IMR-90 (cell line): ENCODE measurements around the gene GPX3. TPM values are rescaled to one million over a fixed set of nuclear protein-coding genes. Genes with fewer than 3 reads are reported as not detected.

Experiments used
- ATAC-seq: fragments of 200-7000 bp; cut with Tn5 transposase; 2 replicates; pipeline ENCODE4 v1.9.1; 2020; ENCODE audit warnings: low read depth, mild to moderate bottlenecking, moderate library complexity
- BruUV-seq: library from RNA; stranded (reverse); fragments of 400-500 nt; replicated peaks from 2 replicates; lab custom pipeline; 2021; lab: Mats Ljungman, UMichigan
- CTCF ChIA-PET: fragments of 300-600 bp; formaldehyde crosslinking; extraction: SDS; loops from one replicate; lab custom pipeline; 2021; ENCODE audit warnings: antibody characterized with exemption; lab: Yijun Ruan, JAX
- POLR2A ChIA-PET: fragments of 300-600 bp; sonication (Branson Sonifier 250); formaldehyde crosslinking; loops from one replicate; lab custom pipeline; 2022; ENCODE audit warnings: antibody characterized with exemption; ENCODE audit not compliant: unreplicated experiment; lab: Charles Lee
- DNase-seq: peaks from one replicate; pipeline ENCODE4 v3.0.0; 2013
- H2AFZ ChIP-seq: replicated peaks from 2 replicates; pipeline ENCODE3; 2013; ENCODE audit warnings: low read length, mild to moderate bottlenecking; ENCODE audit not compliant: poor library complexity
- H2AK5ac ChIP-seq: 2 replicates; pipeline ENCODE4 v1.6.1; 2013; ENCODE audit warnings: low read depth, low read length, inconsistent platforms
- H2AK9ac ChIP-seq: replicated peaks from 2 replicates; pipeline ENCODE3; 2013; ENCODE audit warnings: mild to moderate bottlenecking, low read depth, low read length, moderate library complexity; ENCODE audit not compliant: poor library complexity
- H2BK120ac ChIP-seq: 2 replicates; pipeline ENCODE4 v1.6.1; 2013; ENCODE audit warnings: low read depth, low read length, inconsistent platforms
- H2BK15ac ChIP-seq: 3 replicates; pipeline ENCODE4 v1.6.1; 2013; ENCODE audit warnings: low read depth, low read length, inconsistent platforms
- H2BK20ac ChIP-seq: 2 replicates; pipeline ENCODE4 v1.6.1; 2013; ENCODE audit warnings: low read depth, mild to moderate bottlenecking, inconsistent platforms, low read length, moderate library complexity
- H2BK5ac ChIP-seq: 2 replicates; pipeline ENCODE4 v1.6.1; 2013; ENCODE audit warnings: mild to moderate bottlenecking, low read depth, low read length, inconsistent platforms; ENCODE audit not compliant: poor library complexity, severe bottlenecking
- H3K14ac ChIP-seq: replicated peaks from 2 replicates; pipeline ENCODE4 v1.6.1; 2013; ENCODE audit warnings: low read depth, low read length, inconsistent platforms
- H3K18ac ChIP-seq: 2 replicates; pipeline ENCODE4 v1.6.1; 2013; ENCODE audit warnings: low read depth, low read length, control low read depth
- H3K23ac ChIP-seq: 2 replicates; pipeline ENCODE4 v1.6.1; 2013; ENCODE audit warnings: low read depth, low read length, inconsistent platforms
- H3K27ac ChIP-seq: 2 replicates; pipeline ENCODE4 v1.5.1; 2013; ENCODE audit warnings: mild to moderate bottlenecking, control low read depth, low read length; ENCODE audit not compliant: insufficient read depth
- H3K27me3 ChIP-seq: 2 replicates; pipeline ENCODE4 v1.6.1; 2013; ENCODE audit warnings: low read length; ENCODE audit not compliant: control insufficient read depth, insufficient read depth
- H3K36me3 ChIP-seq: 2 replicates; pipeline ENCODE4 v1.6.1; 2013; ENCODE audit warnings: low read length, mixed read lengths; ENCODE audit not compliant: control insufficient read depth, insufficient read depth
- H3K4ac ChIP-seq: 2 replicates; pipeline ENCODE4 v1.6.1; 2013; ENCODE audit warnings: low read depth, low read length, inconsistent platforms
- H3K4me1 ChIP-seq: 2 replicates; pipeline ENCODE4 v1.6.1; 2013; ENCODE audit warnings: low read length, mixed read lengths; ENCODE audit not compliant: control insufficient read depth, insufficient read depth
- H3K4me2 ChIP-seq: 2 replicates; pipeline ENCODE4 v1.6.1; 2013; ENCODE audit warnings: low read depth, mild to moderate bottlenecking, control low read depth, low read length, moderate library complexity
- H3K4me3 ChIP-seq: 2 replicates; pipeline ENCODE4 v1.5.1; 2013; ENCODE audit warnings: low read depth, mild to moderate bottlenecking, control low read depth, low read length, moderate library complexity; ENCODE audit not compliant: insufficient read depth
- H3K56ac ChIP-seq: 2 replicates; pipeline ENCODE4 v1.6.1; 2013; ENCODE audit warnings: low read length, inconsistent platforms; ENCODE audit not compliant: insufficient read depth; ENCODE audit errors: extremely low read depth
- H3K79me1 ChIP-seq, 2 experiments: 2 replicates each; pipeline ENCODE4 v1.6.1; 2013; ENCODE audit warnings: low read length in 2 of 2, inconsistent platforms in 1 of 2, low read depth in 1 of 2
- H3K9ac ChIP-seq: 2 replicates; pipeline ENCODE4 v1.6.1; 2013; ENCODE audit warnings: low read depth, low read length, control low read depth
- H3K9me1 ChIP-seq: 2 replicates; pipeline ENCODE4 v1.6.1; 2013; ENCODE audit warnings: low read length, inconsistent platforms; ENCODE audit not compliant: insufficient read depth
- H3K9me3 ChIP-seq: 2 replicates; pipeline ENCODE4 v1.6.1; 2013; ENCODE audit warnings: low read length; ENCODE audit not compliant: control insufficient read depth, insufficient read depth
- H4K20me1 ChIP-seq: 2 replicates; pipeline ENCODE4 v1.6.1; 2013; ENCODE audit warnings: low read length, inconsistent platforms; ENCODE audit not compliant: insufficient read depth
- H4K5ac ChIP-seq: 2 replicates; pipeline ENCODE4 v1.6.1; 2013; ENCODE audit warnings: mild to moderate bottlenecking, low read depth, low read length, control low read depth
- H4K8ac ChIP-seq, 2 experiments: 2 replicates each; pipeline ENCODE4 v1.6.1; 2013; ENCODE audit warnings: low read depth in 2 of 2, low read length in 2 of 2, control low read depth in 1 of 2, inconsistent platforms in 1 of 2
- H4K91ac ChIP-seq: 2 replicates; pipeline ENCODE4 v1.6.1; 2013; ENCODE audit warnings: low read depth, low read length, inconsistent platforms; ENCODE audit not compliant: insufficient read depth
- BHLHE40 ChIP-seq: fragments of 150-350 bp; IDR thresholded peaks from 2 replicates; pipeline ENCODE4 v1.6.1; 2016; ENCODE audit warnings: mild to moderate bottlenecking, low read depth, low read length
- CEBPB ChIP-seq: IDR thresholded peaks from 2 replicates; pipeline ENCODE4 v1.6.1; 2012; ENCODE audit warnings: low read depth, low read length, improper control_type of control experiment
- CHD1 ChIP-seq: IDR thresholded peaks from 2 replicates; pipeline ENCODE4 v1.6.1; 2012; ENCODE audit warnings: low read depth, low read length, improper control_type of control experiment
- FOS ChIP-seq: fragments of 150-350 bp; IDR thresholded peaks from 2 replicates; pipeline ENCODE4 v1.6.1; 2016; ENCODE audit warnings: low read depth, low read length
- MAFK ChIP-seq: IDR thresholded peaks from 2 replicates; pipeline ENCODE4 v1.6.1; 2012; ENCODE audit warnings: low read depth, low read length, improper control_type of control experiment
- MAZ ChIP-seq: IDR thresholded peaks from 2 replicates; pipeline ENCODE4 v1.6.1; 2012; ENCODE audit warnings: low read depth, mild to moderate bottlenecking, low read length, improper control_type of control experiment, moderate library complexity, borderline replicate concordance
- MXI1 ChIP-seq: IDR thresholded peaks from 2 replicates; pipeline ENCODE4 v1.6.1; 2012; ENCODE audit warnings: low read depth, mild to moderate bottlenecking, low read length, moderate library complexity, borderline replicate concordance
- NFE2L2 ChIP-seq: fragments of 150-350 bp; IDR thresholded peaks from 2 replicates; pipeline ENCODE4 v1.6.1; 2016; ENCODE audit warnings: low read depth, mild to moderate bottlenecking, low read length
- POLR2A ChIP-seq: IDR thresholded peaks from 2 replicates; pipeline ENCODE4 v1.6.1; 2012; ENCODE audit warnings: mild to moderate bottlenecking, low read depth, low read length
- RAD21 ChIP-seq: IDR thresholded peaks from 2 replicates; pipeline ENCODE4 v1.6.1; 2012; ENCODE audit warnings: low read length, improper control_type of control experiment
- RCOR1 ChIP-seq: IDR thresholded peaks from 2 replicates; pipeline ENCODE4 v1.6.1; 2012; ENCODE audit warnings: mild to moderate bottlenecking, low read length, improper control_type of control experiment; ENCODE audit not compliant: insufficient replicate concordance
- RFX5 ChIP-seq: IDR thresholded peaks from 2 replicates; pipeline ENCODE4 v1.8.0; 2012; ENCODE audit warnings: low read depth, mild to moderate bottlenecking, low read length, moderate library complexity
- SMC3 ChIP-seq: fragments of 150-350 bp; IDR thresholded peaks from 2 replicates; pipeline ENCODE4 v1.6.1; 2016; ENCODE audit warnings: low read depth, mild to moderate bottlenecking, antibody characterized with exemption, low read length, moderate library complexity
- WGBS, 2 experiments: methylation state at CpG; one replicate each; pipeline versions ENCODE4 v1.1.5 to v1.1.7; 2013; ENCODE audit warnings: missing lambda C conversion rate in 2 of 2; ENCODE audit not compliant: insufficient read length in 1 of 2; ENCODE audit errors: extremely low coverage in 2 of 2; 5-methylcytosine and 5-hydroxymethylcytosine counted together
- dilution Hi-C: fragments of 300-500 bp; cut with HindIII; formaldehyde crosslinking; loops from one replicate; pipeline ENCODE4 v1.14.3; 2018; ENCODE audit warnings: low sequenced_read_pairs; ENCODE audit not compliant: unreplicated experiment
- in situ Hi-C: fragments of 300-500 bp; cut with MboI; formaldehyde crosslinking; loops from 3 replicates; pipeline ENCODE4 v1.14.3; 2019; ENCODE audit warnings: low sequenced_read_pairs, inconsistent platforms, mixed read lengths
- intact Hi-C: fragments of 100-400 bp; cut with micrococcal nuclease; formaldehyde crosslinking; loops from 2 replicates; pipeline ENCODE4 v1.10.0; 2022
- polyA plus RNA-seq, 3 experiments: library from polyadenylated mRNA; depleted of rRNA; stranded (reverse); fragments of >200 nt; gene quantifications; 2 replicates each; pipeline ENCODE4 v1.2.3, GENCODE V29; 2012; ENCODE audit warnings: low replicate concordance in 1 of 3
- total RNA-seq: library from RNA; depleted of rRNA; stranded (reverse); fragments of >200 nt; gene quantifications from 2 replicates; pipeline ENCODE4 v1.2.3, GENCODE V29; 2012
- TF ChIP-seq, protein P1 (sequence below): conservative IDR thresholded peaks from 2 replicates; pipeline ENCODE4 v1.5.1; 2012; ENCODE audit warnings: mild to moderate bottlenecking, low read depth, low read length, improper control_type of control experiment
- TF ChIP-seq, protein P2 (sequence below): fragments of 150-350 bp; IDR thresholded peaks from 2 replicates; pipeline ENCODE4 v1.6.1; 2016; ENCODE audit warnings: low read depth, mild to moderate bottlenecking, low read length, moderate library complexity, borderline replicate concordance
- TF ChIP-seq, protein P3 (sequence below): fragments of 150-350 bp; IDR thresholded peaks from 2 replicates; pipeline ENCODE4 v1.6.1; 2017; ENCODE audit warnings: mild to moderate bottlenecking, antibody characterized with exemption, low read length, low read depth

GPX3 gene
- total and polyA plus RNA-seq, 2 of the 4 experiments (the other 2 are of a cell fraction) = 0.36 to 1.0 TPM

GRCh38 chr5:151023651-151024050, 3.3 kb downstream of the GPX3 start:
- WGBS, 2 experiments = 71% methylated on average over 1 of the region's 8 CpGs; no CpG with 5 or more reads in 1 of the 2 experiments
- no peak overlapping the region for H3K14ac ChIP-seq
- H2AK9ac ChIP-seq = no peak overlapping the region
- H3K9me1 ChIP-seq = peaks cover 14% of the 10 kb centered on the region
- H3K9ac ChIP-seq = no peak overlapping the region
- no peak overlapping the region for H3K27ac ChIP-seq
- no peak overlapping the region for H2BK120ac ChIP-seq
- ATAC-seq = no peak
- no peak overlapping the region for H2AK5ac ChIP-seq
- no peak overlapping the region for H3K18ac ChIP-seq
- H2BK20ac ChIP-seq = no peak overlapping the region
- no peaks in the 10 kb centered on the region; the same call in 1 of the 2 replicates for H4K20me1 ChIP-seq
- H2BK15ac ChIP-seq = no peak overlapping the region
- no peak overlapping the region for H3K4me3 ChIP-seq
- H3K79me1 ChIP-seq = no peaks in the 10 kb centered on the region
- H3K36me3 ChIP-seq = peaks cover 13% of the 10 kb centered on the region
- TF ChIP-seq MXI1 = no peak
- TF ChIP-seq FOS = no peak
- no peak for TF ChIP-seq CEBPB
- TF ChIP-seq RAD21 = no peak
- no peak for TF ChIP-seq MAFK
- TF ChIP-seq SMC3 = no peak
- no peak for TF ChIP-seq RFX5
- TF ChIP-seq NFE2L2 = no peak
- TF ChIP-seq, protein P1, sequence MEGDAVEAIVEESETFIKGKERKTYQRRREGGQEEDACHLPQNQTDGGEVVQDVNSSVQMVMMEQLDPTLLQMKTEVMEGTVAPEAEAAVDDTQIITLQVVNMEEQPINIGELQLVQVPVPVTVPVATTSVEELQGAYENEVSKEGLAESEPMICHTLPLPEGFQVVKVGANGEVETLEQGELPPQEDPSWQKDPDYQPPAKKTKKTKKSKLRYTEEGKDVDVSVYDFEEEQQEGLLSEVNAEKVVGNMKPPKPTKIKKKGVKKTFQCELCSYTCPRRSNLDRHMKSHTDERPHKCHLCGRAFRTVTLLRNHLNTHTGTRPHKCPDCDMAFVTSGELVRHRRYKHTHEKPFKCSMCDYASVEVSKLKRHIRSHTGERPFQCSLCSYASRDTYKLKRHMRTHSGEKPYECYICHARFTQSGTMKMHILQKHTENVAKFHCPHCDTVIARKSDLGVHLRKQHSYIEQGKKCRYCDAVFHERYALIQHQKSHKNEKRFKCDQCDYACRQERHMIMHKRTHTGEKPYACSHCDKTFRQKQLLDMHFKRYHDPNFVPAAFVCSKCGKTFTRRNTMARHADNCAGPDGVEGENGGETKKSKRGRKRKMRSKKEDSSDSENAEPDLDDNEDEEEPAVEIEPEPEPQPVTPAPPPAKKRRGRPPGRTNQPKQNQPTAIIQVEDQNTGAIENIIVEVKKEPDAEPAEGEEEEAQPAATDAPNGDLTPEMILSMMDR = no peak
- no peak for TF ChIP-seq BHLHE40
- no peak for TF ChIP-seq POLR2A
- no peak for TF ChIP-seq CHD1
- TF ChIP-seq, protein P2, sequence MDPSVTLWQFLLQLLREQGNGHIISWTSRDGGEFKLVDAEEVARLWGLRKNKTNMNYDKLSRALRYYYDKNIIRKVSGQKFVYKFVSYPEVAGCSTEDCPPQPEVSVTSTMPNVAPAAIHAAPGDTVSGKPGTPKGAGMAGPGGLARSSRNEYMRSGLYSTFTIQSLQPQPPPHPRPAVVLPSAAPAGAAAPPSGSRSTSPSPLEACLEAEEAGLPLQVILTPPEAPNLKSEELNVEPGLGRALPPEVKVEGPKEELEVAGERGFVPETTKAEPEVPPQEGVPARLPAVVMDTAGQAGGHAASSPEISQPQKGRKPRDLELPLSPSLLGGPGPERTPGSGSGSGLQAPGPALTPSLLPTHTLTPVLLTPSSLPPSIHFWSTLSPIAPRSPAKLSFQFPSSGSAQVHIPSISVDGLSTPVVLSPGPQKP = no peak
- no peak for TF ChIP-seq MAZ
- no peak for TF ChIP-seq RCOR1
- TF ChIP-seq, protein P3, sequence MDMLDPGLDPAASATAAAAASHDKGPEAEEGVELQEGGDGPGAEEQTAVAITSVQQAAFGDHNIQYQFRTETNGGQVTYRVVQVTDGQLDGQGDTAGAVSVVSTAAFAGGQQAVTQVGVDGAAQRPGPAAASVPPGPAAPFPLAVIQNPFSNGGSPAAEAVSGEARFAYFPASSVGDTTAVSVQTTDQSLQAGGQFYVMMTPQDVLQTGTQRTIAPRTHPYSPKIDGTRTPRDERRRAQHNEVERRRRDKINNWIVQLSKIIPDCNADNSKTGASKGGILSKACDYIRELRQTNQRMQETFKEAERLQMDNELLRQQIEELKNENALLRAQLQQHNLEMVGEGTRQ = no peak
- H3K23ac ChIP-seq = no peak overlapping the region
- no peaks in the 10 kb centered on the region for H3K4me1 ChIP-seq
- POLR2A ChIA-PET = no interaction called here
- BruUV-seq = no TSS peak
- no peak overlapping the region for H2BK5ac ChIP-seq
- in situ Hi-C loops = no loop called here
- H4K5ac ChIP-seq = no peak overlapping the region
- H2AFZ ChIP-seq = no peak overlapping the region
- H3K4ac ChIP-seq = no peak overlapping the region
- no peak for DNase-seq
- H3K27me3 ChIP-seq = no peaks in the 10 kb centered on the region; the same call in 1 of the 2 replicates
- no peak overlapping the region for H4K91ac ChIP-seq
- H3K56ac ChIP-seq = no peak overlapping the region
- H3K4me2 ChIP-seq = no peak overlapping the region
- CTCF ChIA-PET = interaction anchor here (0.6 kb wide), 1 partner anchor 102 kb away, joined by 3 read pairs; no protein-coding TSS in a partner anchor
- dilution Hi-C loops = no loop called here
- H4K8ac ChIP-seq = no peak overlapping the region
- no peaks in the 10 kb centered on the region for H3K9me3 ChIP-seq
- intact Hi-C loops = no loop called here
